CD4-positive, alpha-beta memory T cell (primary cell): ENCODE data around the gene GFRA1. TPM values are rescaled to one million over a fixed set of nuclear protein-coding genes. Genes with fewer than 3 reads are reported as not detected.
"Not testable (repeated sequence)": the region's sequence is repeated elsewhere in the genome, so short reads cannot be mapped to it uniquely, and the experiment has no call there.

Source experiments
- CTCF ChIA-PET: fragments of 350-600 bp; sonication (Branson Sonifier 250); formaldehyde crosslinking; loops from one replicate; lab custom pipeline; 2021; ENCODE audit warnings: inconsistent platforms; ENCODE audit not compliant: partially characterized antibody; lab: Charles Lee
- POLR2A ChIA-PET: fragments of 350-600 bp; sonication (Branson Sonifier 250); formaldehyde crosslinking; loops from one replicate; lab custom pipeline; 2021; ENCODE audit not compliant: partially characterized antibody; lab: Charles Lee
- DNase-seq, 5 donors: peaks; one replicate each; pipeline versions ENCODE4 v3.0.0 to v3.0.0-alpha.2; 2020 to 2022; ENCODE audit warnings: mixed read lengths in 1 of 5
- H3K27ac ChIP-seq: one replicate; pipeline ENCODE4 v1.7.0; 2013; ENCODE audit warnings: low read depth, low read length
- H3K27me3 ChIP-seq: 2 replicates; pipeline ENCODE4 v1.7.0; 2013; ENCODE audit warnings: mild to moderate bottlenecking, low read length, moderate library complexity; ENCODE audit not compliant: insufficient read depth
- H3K36me3 ChIP-seq: 2 replicates; pipeline ENCODE4 v1.7.0; 2013; ENCODE audit warnings: mild to moderate bottlenecking, low read length, moderate library complexity; ENCODE audit not compliant: insufficient read depth
- H3K4me1 ChIP-seq: 2 replicates; pipeline ENCODE4 v1.7.0; 2013; ENCODE audit warnings: mild to moderate bottlenecking, low read length, moderate library complexity; ENCODE audit not compliant: insufficient read depth
- H3K4me3 ChIP-seq, 2 donors: one replicate each; pipeline ENCODE4 v1.7.0; 2013; ENCODE audit warnings: low read length in 2 of 2, mild to moderate bottlenecking in 1 of 2
- H3K9me3 ChIP-seq, 2 donors: one replicate each; pipeline ENCODE4 v1.7.0; 2013; ENCODE audit warnings: low read length in 2 of 2, control low read depth in 1 of 2; ENCODE audit not compliant: control insufficient read depth in 1 of 2
- H3K27ac Mint-ChIP-seq, 7 donors: one replicate each; pipeline ENCODE4 v1.8.0; 2020 to 2021; ENCODE audit warnings: mixed read lengths in 7 of 7, mild to moderate bottlenecking in 6 of 7, inconsistent platforms in 3 of 7, moderate library complexity in 3 of 7
- H3K27me3 Mint-ChIP-seq, 2 donors: one replicate each; pipeline ENCODE4 v1.8.0; 2020 to 2021; ENCODE audit warnings: mixed read lengths in 2 of 2
- H3K36me3 Mint-ChIP-seq, 2 donors: one replicate each; pipeline ENCODE4 v1.8.0; 2020 to 2021; ENCODE audit warnings: mixed read lengths in 2 of 2, inconsistent platforms in 1 of 2, mild to moderate bottlenecking in 1 of 2
- H3K4me1 Mint-ChIP-seq, 4 donors: one replicate each; pipeline ENCODE4 v1.8.0; 2020 to 2021; ENCODE audit warnings: mixed read lengths in 4 of 4, mild to moderate bottlenecking in 1 of 4
- H3K4me3 Mint-ChIP-seq, 8 donors: one replicate each; pipeline ENCODE4 v1.8.0; 2020 to 2021; ENCODE audit warnings: mixed read lengths in 8 of 8, mild to moderate bottlenecking in 7 of 8, moderate library complexity in 6 of 8, inconsistent platforms in 3 of 8
- H3K9me3 Mint-ChIP-seq, 8 donors: one replicate each; pipeline ENCODE4 v1.8.0; 2020 to 2021; ENCODE audit warnings: mixed read lengths in 8 of 8, mild to moderate bottlenecking in 5 of 8, inconsistent platforms in 3 of 8, moderate library complexity in 1 of 8
- intact Hi-C: fragments of 100-400 bp; cut with micrococcal nuclease; formaldehyde crosslinking; loops from one replicate; pipeline ENCODE4 v1.15.1; 2023
- polyA plus RNA-seq, 2 donors: library from polyadenylated mRNA; unstranded; fragments of 300-500 nt; fragmentation: Illumina TruSeq; gene quantifications; one replicate each; pipeline ENCODE4 v1.2.3, GENCODE V29; 2021
- total RNA-seq, 2 experiments: library from RNA; stranded (reverse); gene quantifications; one replicate each; pipeline ENCODE4 v1.2.3, GENCODE V29; 2021

GFRA1 gene
- total and polyA plus RNA-seq, 4 experiments from 2014 or later: not detected

DNA sequence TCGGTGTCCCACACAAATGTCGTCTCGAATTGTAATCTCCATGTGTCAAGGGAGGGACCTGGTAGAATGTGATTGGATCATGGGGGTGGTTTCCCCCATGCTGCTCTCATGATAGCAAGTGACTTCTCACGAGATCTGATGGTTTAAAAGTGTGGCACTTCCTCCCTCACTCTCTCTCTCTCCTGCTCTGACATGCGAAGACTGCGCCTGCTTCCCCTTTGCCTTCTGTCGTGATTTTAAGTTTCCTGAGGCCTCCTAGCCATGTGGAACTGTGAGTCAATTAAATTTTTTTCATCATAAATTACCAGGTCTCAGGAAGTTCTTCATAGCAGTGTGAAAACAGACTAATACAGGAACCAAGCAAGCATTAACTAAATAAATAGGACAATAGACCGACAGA lies 229.1 kb downstream of the GFRA1 start:
- no peaks in the 10 kb centered on the region for H3K36me3 ChIP-seq
- no peak overlapping the region for H3K4me3 Mint-ChIP-seq
- no peaks in the 10 kb centered on the region for H3K4me1 ChIP-seq
- no peaks in the 10 kb centered on the region for H3K36me3 Mint-ChIP-seq
- H3K9me3 ChIP-seq: no peaks in the 10 kb centered on the region
- CTCF ChIA-PET: no interaction called here
- no peaks in the 10 kb centered on the region for H3K27me3 ChIP-seq
- DNase-seq: no peak
- POLR2A ChIA-PET: no interaction called here
- H3K9me3 Mint-ChIP-seq: peaks cover under 1 to 11% (median 3%) of the 10 kb centered on the region in 8 donors
- no peak overlapping the region for H3K4me3 ChIP-seq
- no peak overlapping the region for H3K27ac ChIP-seq
- H3K4me1 Mint-ChIP-seq: no peaks in the 10 kb centered on the region
- no peaks in the 10 kb centered on the region for H3K27me3 Mint-ChIP-seq
- intact Hi-C loops: no loop called here
- no peak overlapping the region for H3K27ac Mint-ChIP-seq

DNA sequence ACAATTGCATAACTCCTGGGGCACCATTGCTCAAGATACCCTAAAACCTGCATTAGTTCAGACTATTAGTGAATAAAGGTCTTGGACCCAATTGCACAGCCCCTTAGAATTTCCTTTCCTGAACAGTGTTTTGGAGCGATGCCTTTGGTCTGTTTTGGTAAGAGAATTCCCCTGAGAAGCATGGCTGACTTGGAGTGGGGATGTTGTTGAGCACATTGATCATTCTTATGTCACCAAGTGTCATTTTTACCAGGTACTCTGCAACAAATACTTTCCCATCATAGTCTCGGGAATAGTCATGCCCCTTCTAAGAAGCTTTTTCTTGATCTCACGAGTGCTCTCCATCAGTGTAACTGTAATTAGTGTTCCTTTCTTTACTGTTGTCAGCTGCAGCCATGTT lies 229.7 kb downstream of the GFRA1 start:
- Histone ChIP-seq H3K36me3 (no peaks in the 10 kb centered on the region), H3K4me3 (no peak overlapping the region), H3K27ac (no peak overlapping the region), H3K9me3 (no peaks in the 10 kb centered on the region), H3K27me3 (no peaks in the 10 kb centered on the region), H3K4me1 (no peaks in the 10 kb centered on the region)
- intact Hi-C loops: no loop called here
- Mint-ChIP-seq H3K4me3 (no peak overlapping the region), H3K4me1 (no peaks in the 10 kb centered on the region), H3K9me3 (peaks cover 0 to 11% (median 4%) of the 10 kb centered on the region in 8 donors), H3K36me3 (no peaks in the 10 kb centered on the region), H3K27ac (no peak overlapping the region), H3K27me3 (no peaks in the 10 kb centered on the region)
- POLR2A ChIA-PET: no interaction called here
- DNase-seq: no peak
- CTCF ChIA-PET: no interaction called here

DNA sequence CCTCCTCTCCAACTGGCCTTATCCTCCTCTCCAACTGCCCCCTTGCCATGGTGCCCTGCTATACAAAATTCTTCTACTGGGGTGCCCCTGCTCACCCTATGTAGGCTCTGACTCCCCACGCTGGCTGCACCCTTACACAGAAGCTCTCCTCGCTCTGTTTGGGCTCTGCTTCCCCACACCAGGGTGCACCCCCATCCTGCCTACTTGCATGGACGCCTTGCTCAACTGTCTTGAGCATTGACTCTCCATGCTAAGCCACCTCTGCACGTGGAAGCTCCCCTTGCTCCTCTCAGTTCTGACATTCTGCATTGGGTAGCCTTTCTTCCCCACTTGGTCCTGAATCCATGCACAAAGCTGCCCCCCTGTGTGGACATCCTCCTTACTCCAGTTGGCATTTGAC lies 231.1 kb downstream of the GFRA1 start:
- POLR2A ChIA-PET: no interaction called here
- H3K9me3 ChIP-seq: no peaks in the 10 kb centered on the region
- no peak overlapping the region for H3K4me3 Mint-ChIP-seq
- H3K36me3 Mint-ChIP-seq: no peaks in the 10 kb centered on the region
- peaks cover 0 to 14% (median 5%) of the 10 kb centered on the region in 8 donors for H3K9me3 Mint-ChIP-seq
- H3K27me3 ChIP-seq: no peaks in the 10 kb centered on the region
- no peaks in the 10 kb centered on the region for H3K27me3 Mint-ChIP-seq
- no peak for DNase-seq
- no peaks in the 10 kb centered on the region for H3K36me3 ChIP-seq
- CTCF ChIA-PET: no interaction called here
- H3K27ac ChIP-seq: no peak overlapping the region
- H3K4me1 ChIP-seq: no peaks in the 10 kb centered on the region
- intact Hi-C loops: no loop called here
- no peaks in the 10 kb centered on the region for H3K4me1 Mint-ChIP-seq
- H3K27ac Mint-ChIP-seq: no peak overlapping the region
- H3K4me3 ChIP-seq: no peak overlapping the region

GRCh38 chr10:116039612-116040011 lies 233.4 kb downstream of the GFRA1 start:
- H3K27ac Mint-ChIP-seq: no peak overlapping the region
- CTCF ChIA-PET: no interaction called here
- H3K27ac ChIP-seq: no peak overlapping the region
- no peaks in the 10 kb centered on the region for H3K4me1 Mint-ChIP-seq
- peaks cover 0 to 17% (median 7%) of the 10 kb centered on the region in 8 donors for H3K9me3 Mint-ChIP-seq
- no peak overlapping the region for H3K4me3 Mint-ChIP-seq
- intact Hi-C loops: no loop called here
- H3K4me1 ChIP-seq: no peaks in the 10 kb centered on the region
- POLR2A ChIA-PET: no interaction called here
- no peak overlapping the region for H3K4me3 ChIP-seq
- H3K36me3 Mint-ChIP-seq: no peaks in the 10 kb centered on the region
- no peak for DNase-seq
- H3K36me3 ChIP-seq: no peaks in the 10 kb centered on the region
- no peaks in the 10 kb centered on the region for H3K27me3 ChIP-seq
- no peaks in the 10 kb centered on the region for H3K9me3 ChIP-seq
- no peaks in the 10 kb centered on the region for H3K27me3 Mint-ChIP-seq

DNA sequence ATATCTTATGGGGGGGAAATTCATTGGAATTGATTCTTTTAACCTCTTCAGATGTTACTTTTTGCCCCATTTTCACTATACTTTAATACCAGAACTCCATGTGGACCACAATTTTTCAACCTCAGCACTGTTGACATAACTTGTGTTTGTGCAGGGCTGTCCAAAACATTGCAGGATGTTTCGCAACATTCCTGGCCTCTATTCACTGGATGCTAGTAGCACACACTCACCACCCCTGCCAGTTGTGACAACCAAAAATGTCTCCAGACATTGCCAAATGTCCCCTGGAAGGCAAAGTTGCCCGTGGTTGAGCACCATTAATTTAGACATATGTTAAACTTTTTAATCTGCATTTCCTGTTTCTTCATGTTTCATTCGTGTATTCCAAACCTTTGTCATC lies 234.7 kb downstream of the GFRA1 start:
- H3K4me3 ChIP-seq: no peak overlapping the region
- no peak overlapping the region for H3K27ac ChIP-seq
- H3K4me3 Mint-ChIP-seq: no peak overlapping the region
- intact Hi-C loops: no loop called here
- H3K27ac Mint-ChIP-seq: no peak overlapping the region
- ChIA-PET CTCF (no interaction called here), POLR2A (no interaction called here)
- H3K36me3 Mint-ChIP-seq: no peaks in the 10 kb centered on the region
- no peaks in the 10 kb centered on the region for H3K27me3 Mint-ChIP-seq
- no peak for DNase-seq
- peaks cover 0 to 21% (median 10%) of the 10 kb centered on the region in 8 donors for H3K9me3 Mint-ChIP-seq
- no peaks in the 10 kb centered on the region for H3K36me3 ChIP-seq
- no peaks in the 10 kb centered on the region for H3K4me1 ChIP-seq
- no peaks in the 10 kb centered on the region for H3K9me3 ChIP-seq
- no peaks in the 10 kb centered on the region for H3K4me1 Mint-ChIP-seq
- H3K27me3 ChIP-seq: no peaks in the 10 kb centered on the region

- H3K36me3 Mint-ChIP-seq, H3K4me3 Mint-ChIP-seq, DNase-seq, H3K4me1 ChIP-seq, H3K27ac ChIP-seq, H3K4me3 ChIP-seq, H3K27me3 ChIP-seq, CTCF ChIA-PET, H3K4me1 Mint-ChIP-seq, H3K36me3 ChIP-seq, POLR2A ChIA-PET, intact Hi-C loops, H3K27me3 Mint-ChIP-seq, H3K9me3 ChIP-seq: not testable (repeated sequence)
- Mint-ChIP-seq H3K27ac (peak overlapping the region in 1 of 7 donors; percentile 13), H3K9me3 (peaks cover 4 to 29% (median 16%) of the 10 kb centered on the region in 8 donors)
Measured at GRCh38 chr10:116035406-116035805, 237.6 kb downstream of the GFRA1 start.

DNA sequence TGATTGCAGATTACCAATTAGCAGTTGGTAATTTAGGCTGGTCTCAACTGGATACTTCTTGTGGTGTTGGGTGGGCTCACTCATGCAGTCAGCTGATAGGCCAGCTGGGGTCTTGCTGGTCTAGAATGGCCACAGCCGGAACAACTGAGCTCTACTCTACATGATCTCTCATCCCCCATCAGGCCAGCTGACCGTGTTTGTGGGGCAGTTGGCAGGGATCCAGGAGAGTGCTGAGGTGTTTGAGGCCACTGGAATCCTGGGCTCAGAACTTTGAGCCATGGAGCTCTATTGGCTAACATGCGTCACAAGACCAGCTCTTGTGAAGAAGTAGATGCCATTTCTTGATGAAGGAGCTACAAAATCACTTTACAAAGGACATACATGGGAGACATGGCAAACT lies 242.4 kb downstream of the GFRA1 start:
- Histone ChIP-seq H3K27ac (no peak overlapping the region), H3K36me3 (no peaks in the 10 kb centered on the region), H3K4me3 (no peak overlapping the region), H3K9me3 (no peaks in the 10 kb centered on the region), H3K4me1 (no peaks in the 10 kb centered on the region), H3K27me3 (no peaks in the 10 kb centered on the region)
- CTCF ChIA-PET: no interaction called here
- H3K27me3 Mint-ChIP-seq: no peaks in the 10 kb centered on the region
- DNase-seq: no peak
- peaks cover 4 to 38% (median 18%) of the 10 kb centered on the region in 8 donors for H3K9me3 Mint-ChIP-seq
- intact Hi-C loops: no loop called here
- H3K27ac Mint-ChIP-seq: no peak overlapping the region
- no peaks in the 10 kb centered on the region for H3K36me3 Mint-ChIP-seq
- no peaks in the 10 kb centered on the region for H3K4me1 Mint-ChIP-seq
- H3K4me3 Mint-ChIP-seq: no peak overlapping the region
- POLR2A ChIA-PET: no interaction called here

DNA sequence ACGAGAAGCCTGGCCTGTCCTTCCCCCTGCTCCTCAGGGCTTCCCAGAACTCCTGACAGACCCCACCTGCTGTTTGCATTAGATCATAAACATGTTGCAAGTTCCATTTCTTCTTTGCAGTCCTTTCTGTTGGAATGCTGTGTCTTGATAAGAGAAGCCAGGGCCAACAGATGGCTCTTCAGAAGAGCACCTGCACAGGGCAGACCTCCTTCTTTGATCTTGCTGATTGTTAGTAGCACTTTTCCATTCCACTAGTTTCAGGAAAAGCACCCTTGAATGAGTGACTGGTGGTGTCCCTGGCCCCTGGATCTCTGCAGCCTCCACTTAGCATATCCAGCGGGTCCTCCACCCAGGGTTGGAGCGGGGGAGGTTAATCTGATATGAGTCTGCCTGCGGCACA lies 243.2 kb downstream of the GFRA1 start:
- Mint-ChIP-seq H3K27me3 (no peaks in the 10 kb centered on the region), H3K36me3 (no peaks in the 10 kb centered on the region), H3K4me1 (no peaks in the 10 kb centered on the region), H3K4me3 (no peak overlapping the region), H3K9me3 (peaks cover 4 to 38% (median 18%) of the 10 kb centered on the region in 8 donors), H3K27ac (no peak overlapping the region)
- Histone ChIP-seq H3K4me3 (no peak overlapping the region), H3K9me3 (no peaks in the 10 kb centered on the region), H3K27me3 (no peaks in the 10 kb centered on the region), H3K27ac (no peak overlapping the region), H3K4me1 (no peaks in the 10 kb centered on the region), H3K36me3 (no peaks in the 10 kb centered on the region)
- intact Hi-C loops: no loop called here
- ChIA-PET CTCF (no interaction called here), POLR2A (no interaction called here)
- DNase-seq: no peak
